ENCODE results near the gene PARP3.
"Not testable (repeated sequence)": the region's sequence is repeated elsewhere in the genome, so short reads cannot be mapped to it uniquely, and the experiment has no call there.

PARP3 gene

DNA sequence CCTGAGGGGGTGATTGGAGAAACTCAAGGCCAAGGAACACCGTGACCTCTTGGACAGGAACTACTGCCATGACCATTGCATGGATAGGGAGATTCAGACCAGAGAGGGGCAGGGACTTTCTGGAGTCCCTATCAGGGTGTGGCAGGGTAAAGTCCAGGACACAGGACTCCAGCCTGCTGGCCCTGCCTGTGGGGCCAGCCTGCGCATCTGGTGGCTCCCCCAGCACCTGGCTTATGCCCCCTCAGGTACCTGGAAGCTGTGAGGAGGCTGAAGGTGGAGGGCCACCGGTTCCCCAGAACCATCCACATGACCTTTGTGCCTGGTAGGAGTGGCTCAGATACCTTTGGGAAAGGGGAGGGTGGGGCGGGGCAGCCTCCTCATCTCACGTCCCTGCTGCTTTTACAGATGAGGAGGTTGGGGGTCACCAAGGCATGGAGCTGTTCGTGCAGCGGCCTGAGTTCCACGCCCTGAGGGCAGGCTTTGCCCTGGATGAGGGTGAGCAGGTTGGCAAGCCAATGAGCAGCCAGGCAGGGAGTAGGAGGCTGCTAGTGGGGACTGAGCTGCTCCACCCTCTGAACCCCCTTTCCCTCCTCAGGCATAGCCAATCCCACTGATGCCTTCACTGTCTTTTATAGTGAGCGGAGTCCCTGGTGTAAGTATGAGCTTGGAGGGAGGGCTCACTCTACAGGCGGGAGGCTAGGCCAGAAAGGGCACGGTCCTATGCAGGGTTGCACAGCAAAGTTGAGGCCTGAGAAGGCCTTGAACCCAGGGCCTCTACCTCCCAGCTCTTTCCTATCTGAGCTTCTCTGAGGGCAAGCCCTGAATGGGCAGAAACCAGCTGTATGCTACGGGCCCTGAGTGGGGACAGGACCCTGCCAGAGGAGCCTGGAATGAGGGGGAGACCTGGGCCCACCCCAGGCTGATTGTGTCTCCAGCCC is 44.1 kb downstream of the PARP3 start:
- DNase-seq (ENCODE audit: low read depth): no peak

DNA sequence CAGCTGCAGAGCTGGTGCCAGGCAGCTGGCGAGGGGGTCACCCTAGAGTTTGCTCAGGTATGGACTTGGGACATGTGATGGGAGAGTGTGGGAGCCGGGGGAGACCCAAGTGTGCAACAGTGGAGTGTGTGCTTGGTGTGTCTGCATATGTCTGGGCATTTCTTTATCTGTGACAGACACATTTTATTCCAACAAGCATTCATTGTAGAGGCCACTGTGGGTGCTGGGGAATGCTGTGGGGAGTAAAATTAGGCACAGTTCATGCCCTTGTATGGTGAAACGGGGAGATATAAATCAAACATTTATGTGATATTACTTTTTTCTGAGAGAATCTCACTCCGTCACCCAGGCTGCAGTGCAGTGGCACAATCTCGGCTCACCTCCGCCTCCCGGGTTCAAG is 45.4 kb downstream of the PARP3 start:
- DNase-seq (ENCODE audit: low read depth): no peak

DNA sequence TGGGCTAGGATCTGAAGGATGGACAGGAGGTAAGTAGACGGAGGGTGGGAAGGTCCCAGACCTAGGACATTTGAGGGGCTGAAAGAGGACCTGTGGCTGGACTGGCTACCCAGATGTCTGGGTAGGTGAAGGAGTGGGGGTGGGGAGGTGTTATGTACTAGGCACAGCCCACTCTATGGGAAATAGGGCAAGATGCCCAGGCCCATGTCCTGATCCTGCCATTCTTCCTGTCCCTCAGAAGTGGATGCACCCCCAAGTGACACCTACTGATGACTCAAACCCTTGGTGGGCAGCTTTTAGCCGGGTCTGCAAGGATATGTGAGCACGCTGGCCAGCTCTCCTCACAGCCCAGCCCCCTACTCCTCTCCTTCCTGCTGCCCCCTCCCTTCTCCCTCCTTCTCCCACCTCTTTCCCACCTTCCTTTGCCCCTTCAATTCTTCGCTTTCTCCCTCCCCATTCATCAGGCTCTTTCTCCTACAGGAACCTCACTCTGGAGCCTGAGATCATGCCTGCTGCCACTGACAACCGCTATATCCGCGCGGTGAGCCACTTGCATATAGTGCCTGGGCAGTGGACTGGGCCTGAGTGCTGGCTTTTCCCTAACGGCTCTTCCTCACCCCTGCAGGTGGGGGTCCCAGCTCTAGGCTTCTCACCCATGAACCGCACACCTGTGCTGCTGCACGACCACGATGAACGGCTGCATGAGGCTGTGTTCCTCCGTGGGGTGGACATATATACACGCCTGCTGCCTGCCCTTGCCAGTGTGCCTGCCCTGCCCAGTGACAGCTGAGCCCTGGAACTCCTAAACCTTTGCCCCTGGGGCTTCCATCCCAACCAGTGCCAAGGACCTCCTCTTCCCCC is 46.4 kb downstream of the PARP3 start:
- no peak for DNase-seq (ENCODE audit: low read depth)

GRCh38 chr3:51990501-51990971 is 48.4 kb downstream of the PARP3 start:
- DNase-seq (ENCODE audit: low read depth): not testable (repeated sequence)

- no peak for DNase-seq (ENCODE audit: low read depth)
Observed at GRCh38 chr3:51992017-51992682, 50.0 kb downstream of the PARP3 start.

GRCh38 chr3:51993657-51994056 is 51.5 kb downstream of the PARP3 start:
- DNase-seq (ENCODE audit: low read depth): not testable (repeated sequence)

GRCh38 chr3:51994530-51994929 is 52.4 kb downstream of the PARP3 start:
- DNase-seq (ENCODE audit: low read depth): no peak

DNA sequence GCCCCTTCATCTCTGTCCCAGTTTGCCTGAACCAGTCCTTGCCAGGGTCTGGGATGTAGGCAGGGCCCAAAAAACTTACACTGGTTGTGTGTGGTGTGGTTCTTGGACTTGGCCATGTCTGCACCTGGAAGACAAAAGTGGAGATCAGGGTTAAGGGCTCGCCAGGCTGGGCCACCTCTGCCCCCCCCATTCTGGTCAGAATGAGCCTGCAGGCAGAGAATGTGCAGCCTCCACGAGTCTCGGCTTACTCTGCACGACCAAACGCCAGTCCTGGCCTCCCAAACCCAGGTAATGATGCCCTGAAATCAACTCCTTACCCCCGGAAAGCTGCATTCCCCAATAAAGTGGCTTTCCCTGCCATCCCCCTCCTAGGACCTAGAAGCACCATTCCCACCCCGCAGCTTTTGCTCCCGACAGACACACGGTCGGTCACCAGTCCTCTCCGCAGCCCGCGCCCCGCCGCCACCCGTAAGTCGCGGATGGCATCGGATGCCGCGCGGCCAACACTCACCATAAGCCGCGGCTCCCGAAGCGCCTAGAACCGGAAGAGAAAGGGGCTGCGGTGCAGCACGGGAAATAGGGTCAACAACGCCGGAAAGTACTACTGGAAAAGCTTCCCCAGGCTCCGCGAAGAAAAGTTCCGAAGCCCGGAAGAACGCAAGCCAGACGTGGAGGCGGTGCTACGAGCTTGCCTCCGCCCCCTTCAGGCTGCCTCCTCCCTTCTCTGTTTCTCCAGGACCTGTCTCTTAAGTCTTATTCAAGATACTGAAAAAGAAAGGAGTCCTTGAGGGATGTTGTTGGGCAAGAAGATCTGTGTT is 53.4 kb downstream of the PARP3 start, which contains the start of gene RPL29:
TSS of gene RPL29 (minus strand) at position 550 of the 818 bp plus-strand sequence. CDS start at position 116, 434 bp downstream.
- peak; percentile 83 for DNase-seq (ENCODE audit: low read depth)

GRCh38 chr3:51997172-51997571 is 55.0 kb downstream of the PARP3 start:
- no peak for DNase-seq (ENCODE audit: low read depth)

DNA sequence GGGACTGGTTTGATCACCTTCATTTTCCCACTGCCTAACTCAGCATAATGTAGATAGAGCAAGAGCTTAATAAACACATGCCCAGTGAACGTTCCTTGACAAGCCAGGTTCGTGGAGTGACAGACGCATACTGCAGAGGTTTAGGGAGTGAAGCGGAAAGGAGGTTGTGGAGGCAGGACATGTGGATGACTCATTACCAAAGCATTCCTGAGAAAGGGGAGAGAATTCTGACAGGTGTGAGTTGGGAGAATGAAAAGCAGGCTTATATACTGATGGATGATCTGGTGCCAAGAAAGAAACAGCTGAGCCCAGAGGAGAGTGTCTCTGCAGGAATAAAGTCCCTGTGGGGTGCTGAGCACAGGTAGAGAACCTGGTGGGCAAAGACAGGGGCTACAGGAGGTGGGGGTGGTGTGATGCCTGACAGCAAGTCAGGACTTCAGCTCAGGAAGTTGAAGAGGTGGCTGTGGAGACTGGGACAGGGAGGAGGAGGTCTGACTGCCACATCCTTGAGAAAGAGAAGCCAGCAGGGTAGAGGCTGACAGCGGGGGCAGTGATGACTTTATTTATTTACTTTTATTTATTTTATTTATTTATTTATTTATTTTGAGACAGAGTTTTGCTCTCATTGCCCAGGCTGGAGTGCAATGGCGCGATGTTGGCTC is 55.9 kb downstream of the PARP3 start:
- DNase-seq (ENCODE audit: low read depth): no peak
